Mucosa of descending colon (tissue), 3 donors: ENCODE results near the gene VAMP2. TPM values are rescaled to one million over a fixed set of nuclear protein-coding genes. Genes with fewer than 3 reads are reported as not detected.

Experiments used
- ATAC-seq: fragments of 200-7000 bp; cut with Tn5 transposase; one replicate; pipeline ENCODE4 v1.9.1; 2020; ENCODE audit warnings: mild to moderate bottlenecking, moderate library complexity
- DNase-seq, 3 donors: peaks; one replicate each; pipeline ENCODE4 v3.0.0-alpha.2; 2020
- H3K36me3 ChIP-seq: fragments of 200-600 bp; one replicate; pipeline ENCODE4 v1.8.0; 2021; ENCODE audit warnings: low read depth, mild to moderate bottlenecking
- H3K4me1 ChIP-seq: fragments of 200-600 bp; one replicate; pipeline ENCODE4 v1.8.0; 2021; ENCODE audit warnings: low read depth, mild to moderate bottlenecking
- H3K4me3 ChIP-seq: fragments of 200-600 bp; one replicate; pipeline ENCODE4 v1.8.0; 2021; ENCODE audit warnings: mild to moderate bottlenecking
- H3K9me3 ChIP-seq: fragments of 200-600 bp; one replicate; pipeline ENCODE4 v1.8.0; 2021; ENCODE audit warnings: mild to moderate bottlenecking
- intact Hi-C, 2 donors: fragments of 100-400 bp; cut with DNase I in 1 of 2; cut with micrococcal nuclease in 1 of 2; formaldehyde crosslinking; loops; one replicate each; pipeline versions ENCODE4 v1.11.0 to v1.11.1; 2022; cut with DNase I, micrococcal nuclease
- total RNA-seq, 3 donors: library from RNA; stranded (reverse); fragmentation: NEBNext Ultra II Directional in 2 of 3; extraction: Animal tissue kit (Norgen Biotek cat#: 25700) in 2 of 3; gene quantifications; one replicate each; pipeline versions ENCODE4 v1.2.1 to v1.2.4, GENCODE V29; 2021 to 2023
- TF ChIP-seq, protein P1 (sequence below): fragments of 200-600 bp; IDR thresholded peaks from one replicate; pipeline ENCODE4 v1.8.0; 2022; ENCODE audit warnings: antibody characterized with exemption, mild to moderate bottlenecking
- donor health status: DM: no; HTN: no; CAD: no; lungs with moderate emphysema.
- donor health status: DM: no; HTN: no; CAD: no.
- donor health status: DM: no; HTN: yes; CAD: no.

Gene VAMP2
- total RNA-seq, 3 donors from 2014 or later, result 56.4 to 77.2 (median 62.8) TPM

DNA sequence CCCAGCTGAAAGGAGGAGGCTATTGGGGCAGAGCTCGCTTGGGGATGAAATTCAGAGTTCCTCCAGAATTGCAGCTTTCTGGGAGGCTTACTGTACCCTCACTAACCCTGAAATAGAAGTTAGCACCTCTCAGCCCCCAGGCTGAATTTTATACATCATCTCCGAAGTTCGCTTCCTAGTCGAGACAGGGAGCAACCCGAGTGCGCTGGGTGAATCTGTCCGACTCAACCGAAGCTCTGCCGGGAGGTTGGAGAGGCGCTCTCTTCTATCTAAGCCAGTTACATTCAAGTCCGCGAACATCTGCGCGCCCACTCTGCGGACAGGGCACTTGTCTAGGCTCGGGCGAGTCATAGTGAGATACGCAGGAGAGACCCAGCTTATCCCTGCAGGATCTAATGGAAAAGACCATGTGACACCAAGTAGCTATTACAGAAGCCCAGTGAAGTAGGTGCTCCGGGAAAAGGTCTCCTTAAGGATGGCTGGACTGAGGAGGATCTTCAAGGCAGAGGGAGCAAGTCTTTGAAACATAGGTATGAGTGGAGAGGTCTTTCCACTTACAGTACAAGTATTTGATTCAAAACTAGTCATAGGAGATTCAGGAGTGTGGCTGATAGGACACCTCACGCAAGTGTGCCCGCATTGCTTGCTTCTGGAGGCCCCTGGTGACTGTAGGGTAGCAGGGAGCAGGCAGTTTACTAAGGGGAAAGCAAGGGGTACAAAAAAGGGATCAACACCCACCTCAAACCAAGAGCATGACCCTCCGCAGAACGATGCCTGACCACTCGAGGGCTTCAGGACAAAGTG is 38.2 kb downstream of the VAMP2 start:
- H3K36me3 ChIP-seq, result no peaks in the 10 kb centered on the region
- intact Hi-C loops, result no loop called here
- peak in 1 of 3 donors; percentile 27 for DNase-seq
- H3K4me1 ChIP-seq, result peaks cover 62% of the 10 kb centered on the region
- ATAC-seq, result no peak
- H3K4me3 ChIP-seq, result no peak overlapping the region
- H3K9me3 ChIP-seq, result no peaks in the 10 kb centered on the region
- TF ChIP-seq, protein P1, sequence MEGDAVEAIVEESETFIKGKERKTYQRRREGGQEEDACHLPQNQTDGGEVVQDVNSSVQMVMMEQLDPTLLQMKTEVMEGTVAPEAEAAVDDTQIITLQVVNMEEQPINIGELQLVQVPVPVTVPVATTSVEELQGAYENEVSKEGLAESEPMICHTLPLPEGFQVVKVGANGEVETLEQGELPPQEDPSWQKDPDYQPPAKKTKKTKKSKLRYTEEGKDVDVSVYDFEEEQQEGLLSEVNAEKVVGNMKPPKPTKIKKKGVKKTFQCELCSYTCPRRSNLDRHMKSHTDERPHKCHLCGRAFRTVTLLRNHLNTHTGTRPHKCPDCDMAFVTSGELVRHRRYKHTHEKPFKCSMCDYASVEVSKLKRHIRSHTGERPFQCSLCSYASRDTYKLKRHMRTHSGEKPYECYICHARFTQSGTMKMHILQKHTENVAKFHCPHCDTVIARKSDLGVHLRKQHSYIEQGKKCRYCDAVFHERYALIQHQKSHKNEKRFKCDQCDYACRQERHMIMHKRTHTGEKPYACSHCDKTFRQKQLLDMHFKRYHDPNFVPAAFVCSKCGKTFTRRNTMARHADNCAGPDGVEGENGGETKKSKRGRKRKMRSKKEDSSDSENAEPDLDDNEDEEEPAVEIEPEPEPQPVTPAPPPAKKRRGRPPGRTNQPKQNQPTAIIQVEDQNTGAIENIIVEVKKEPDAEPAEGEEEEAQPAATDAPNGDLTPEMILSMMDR, result no peak

DNA sequence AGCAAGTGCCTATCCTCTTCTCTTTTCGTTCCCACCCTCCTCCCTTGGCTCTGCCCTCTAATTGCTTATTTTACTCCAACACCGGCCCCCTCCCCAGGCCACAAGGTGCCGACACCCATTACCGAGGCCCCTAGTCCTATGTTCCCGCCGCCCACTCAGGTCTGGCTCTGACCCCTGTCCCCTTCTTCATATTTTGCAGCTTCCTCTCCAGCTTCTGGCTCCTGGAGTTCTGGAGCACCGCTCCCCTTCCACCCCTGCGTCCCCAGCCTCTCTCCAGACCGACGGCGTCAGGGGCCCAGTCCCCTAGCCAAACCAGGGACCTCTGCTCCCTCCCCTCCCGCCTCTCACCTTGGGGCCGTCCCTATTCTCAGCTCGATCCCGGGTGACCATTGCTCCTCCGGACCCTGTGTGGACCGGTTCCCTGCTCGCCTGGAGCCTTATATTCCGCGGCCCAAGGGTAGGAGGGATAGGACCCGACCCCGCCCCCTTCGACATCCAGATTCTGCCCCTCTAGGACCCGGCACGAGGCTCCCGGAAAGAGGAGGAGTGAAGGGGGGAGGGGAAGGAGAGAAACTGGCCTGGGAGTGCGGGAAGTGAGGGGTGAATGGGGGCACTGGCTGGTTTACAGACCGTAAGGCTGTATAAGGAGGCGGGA is 38.9 kb downstream of the VAMP2 start, which contains the start of gene HES7:
HES7 (minus strand) TSS at position 412 of the 655 bp plus-strand sequence; CDS start at position 390, 22 bp downstream.
- DNase-seq, result peak in 1 of 3 donors; percentile 27
- ATAC-seq, result no peak
- H3K36me3 ChIP-seq, result no peaks in the 10 kb centered on the region
- intact Hi-C loops, result no loop called here
- peaks cover 62% of the 10 kb centered on the region for H3K4me1 ChIP-seq
- TF ChIP-seq, protein P1, result no peak
- H3K9me3 ChIP-seq, result no peaks in the 10 kb centered on the region
- H3K4me3 ChIP-seq, result no peak within 1 kb of the TSS

DNA sequence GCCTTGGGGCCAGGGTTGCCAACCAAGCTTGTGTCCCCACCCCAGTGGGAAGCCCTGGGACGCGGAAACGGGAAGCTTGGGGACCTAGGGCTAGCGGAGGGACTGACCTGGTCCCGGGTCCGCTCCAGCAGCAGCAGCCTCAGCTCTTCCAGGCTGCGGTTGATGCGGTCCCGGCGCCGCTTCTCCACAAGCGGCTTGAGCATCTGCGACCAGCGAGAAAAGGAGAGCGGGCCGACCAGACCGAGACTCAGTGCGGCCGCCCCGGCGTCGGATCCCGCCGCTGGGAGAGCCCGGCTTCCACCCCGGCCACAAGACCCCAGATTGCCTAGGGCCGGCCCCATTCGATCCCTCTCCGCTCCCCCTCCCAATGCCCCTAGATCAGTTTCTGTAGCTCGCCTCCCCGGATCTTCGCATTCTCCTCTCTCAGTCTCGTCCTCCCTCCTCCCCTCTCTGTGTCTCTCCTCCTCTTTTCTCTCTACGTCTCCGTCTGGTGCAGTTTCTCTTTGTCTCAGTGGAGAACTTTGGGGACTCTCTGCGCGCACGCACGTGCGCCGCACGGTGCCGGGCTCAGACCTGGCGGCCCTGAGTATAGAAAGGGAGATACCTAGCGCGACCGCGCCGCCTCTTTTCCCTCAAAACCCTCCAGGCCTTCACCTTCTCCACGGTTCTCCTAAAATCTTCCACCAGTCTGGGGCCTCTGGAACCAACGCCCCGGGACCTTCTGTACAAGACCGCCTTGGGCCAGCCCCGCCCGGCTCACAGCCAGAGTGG is 39.6 kb downstream of the VAMP2 start:
- TF ChIP-seq, protein P1, result no peak
- DNase-seq (peak in 2 of 3 donors; percentile 44 to 61), ATAC-seq (no peak)
- Histone ChIP-seq H3K36me3 (no peaks in the 10 kb centered on the region), H3K4me1 (peaks cover 67% of the 10 kb centered on the region), H3K4me3 (no peak overlapping the region), H3K9me3 (no peaks in the 10 kb centered on the region)
- intact Hi-C loops, result no loop called here

DNA sequence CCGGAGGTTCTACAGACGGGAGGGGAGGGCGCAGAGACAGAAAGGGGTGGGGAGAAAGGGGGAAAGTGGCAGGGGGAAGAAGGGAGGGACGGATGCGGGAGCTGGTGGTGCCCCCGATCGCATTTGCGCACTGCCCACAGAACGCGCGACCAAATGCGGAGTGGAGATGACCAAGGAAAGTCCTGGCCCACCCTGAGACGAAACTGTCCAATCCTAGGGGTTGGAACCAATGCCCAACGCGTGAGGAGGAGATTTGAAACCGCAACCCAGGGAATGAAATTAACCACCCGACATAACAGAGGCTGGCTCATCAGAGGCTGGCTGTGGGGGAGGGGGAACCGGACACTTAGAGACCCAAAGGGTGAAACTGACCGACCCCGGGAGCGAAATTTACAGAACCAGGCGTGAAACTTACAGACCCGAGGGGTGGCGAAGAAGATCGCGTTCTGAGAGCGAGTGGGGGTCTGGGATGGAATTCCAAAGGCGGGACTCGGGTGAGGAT is 40.3 kb downstream of the VAMP2 start:
- DNase-seq, result peak in 1 of 3 donors; percentile 44
- TF ChIP-seq, protein P1, result no peak
- intact Hi-C loops, result no loop called here
- Histone ChIP-seq H3K4me1 (peaks cover 73% of the 10 kb centered on the region), H3K9me3 (no peaks in the 10 kb centered on the region), H3K4me3 (no peak overlapping the region), H3K36me3 (no peaks in the 10 kb centered on the region)
- ATAC-seq, result no peak

DNA sequence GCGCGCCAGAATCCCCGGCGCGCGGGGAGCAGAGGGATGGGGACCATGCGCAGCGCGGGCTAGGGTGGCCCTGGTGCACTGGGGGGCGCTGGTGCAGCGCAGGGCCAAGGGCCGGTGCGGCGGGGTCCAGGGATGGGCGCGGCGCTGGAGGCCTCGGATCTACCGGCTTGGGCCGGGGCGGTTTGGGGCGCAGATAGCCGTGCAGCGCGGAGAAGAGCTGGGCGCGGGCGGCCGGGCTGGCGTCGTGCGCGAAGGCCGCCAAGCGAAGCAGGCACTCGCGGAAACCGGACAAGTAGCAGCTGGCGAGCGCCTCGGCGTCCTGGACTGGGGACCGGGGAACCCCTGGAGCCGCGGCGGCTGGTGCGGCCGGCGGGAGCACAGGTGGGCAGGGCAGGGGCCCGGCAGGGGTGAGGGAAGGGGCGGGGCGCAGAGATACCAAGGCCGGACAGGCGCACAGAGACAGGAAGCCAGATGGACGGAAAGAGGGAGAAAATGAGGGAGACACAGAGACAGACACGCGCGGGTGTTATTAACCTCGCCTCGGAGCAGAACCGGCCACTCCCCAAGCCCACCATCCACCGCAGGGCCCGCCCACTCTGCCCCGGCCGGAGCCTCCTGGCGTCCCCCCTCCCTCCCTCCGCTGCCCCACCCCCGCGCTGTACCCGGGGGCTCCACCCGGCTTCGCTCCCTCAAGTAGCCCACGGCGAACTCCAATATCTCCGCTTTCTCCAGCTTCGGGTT is 40.9 kb downstream of the VAMP2 start:
- TF ChIP-seq, protein P1, result no peak
- H3K36me3 ChIP-seq, result no peaks in the 10 kb centered on the region
- ATAC-seq, result peak; percentile 20

More for the DNA sequence above, 40.9 kb downstream of the VAMP2 start:
- Histone ChIP-seq H3K4me1 (peaks cover 71% of the 10 kb centered on the region), H3K9me3 (no peaks in the 10 kb centered on the region), H3K4me3 (no peak overlapping the region)
- DNase-seq, result peak; percentile 57 to 77 (median 75)
- intact Hi-C loops, result no loop called here
